HG02981 (cell line): ENCODE results near the gene MMS19.
"Not testable (repeated sequence)": the region's sequence is repeated elsewhere in the genome, so short reads cannot be mapped to it uniquely, and the experiment has no call there.

Experiments used
- ATAC-seq: cut with Tn5 transposase; IDR thresholded peaks from one replicate; pipeline ENCODE4 v1.9.1; 2021; ENCODE audit warnings: mild to moderate bottlenecking, moderate library complexity; ENCODE audit not compliant: unreplicated experiment

MMS19 gene

DNA sequence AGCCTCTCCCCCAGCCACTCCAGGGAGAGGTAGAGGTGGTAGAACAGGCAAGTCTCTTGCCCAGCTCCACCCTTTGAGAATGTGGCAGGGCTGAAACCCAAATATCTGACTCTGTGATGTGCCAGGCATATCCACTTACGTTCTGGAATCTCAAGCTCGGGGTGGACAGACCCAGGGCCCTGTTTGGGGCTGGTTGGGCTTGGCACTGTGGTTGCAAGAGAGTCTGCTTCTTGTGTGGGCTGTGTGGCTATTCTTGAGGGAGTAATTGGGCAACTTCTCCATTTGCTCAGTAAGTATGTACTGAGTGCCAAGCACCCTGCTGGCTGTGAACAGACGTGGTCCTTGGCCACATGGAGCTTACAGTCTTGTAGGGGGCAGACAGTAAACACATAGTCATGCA lies 5.2 kb upstream of the MMS19 start:
- no peak for ATAC-seq

DNA sequence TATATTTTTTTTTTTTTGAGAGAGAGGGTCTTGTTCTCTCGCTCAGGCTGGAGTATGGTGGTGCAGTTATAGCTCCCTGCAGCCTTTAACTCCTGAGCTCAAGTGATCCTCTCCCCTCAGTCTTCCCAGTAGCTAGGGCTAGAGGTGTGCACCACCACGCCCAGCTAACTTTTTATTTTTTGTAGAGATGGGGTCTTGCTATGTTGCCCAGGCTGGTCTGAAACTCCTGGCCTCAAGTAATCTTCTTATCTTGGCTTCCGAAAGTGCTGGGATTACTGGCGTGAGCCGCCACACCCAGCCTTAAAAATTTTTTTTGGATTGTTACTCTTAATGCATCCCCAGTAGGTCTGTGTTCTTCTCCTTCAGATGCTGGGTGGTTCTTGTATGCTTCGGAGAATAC lies 4.7 kb upstream of the MMS19 start:
- no peak for ATAC-seq

GRCh38 chr10:97500297-97500575 lies 2.0 kb upstream of the MMS19 start:
- no peak for ATAC-seq

GRCh38 chr10:97499561-97500296 lies 1.5 kb upstream of the MMS19 start:
- no peak for ATAC-seq

DNA sequence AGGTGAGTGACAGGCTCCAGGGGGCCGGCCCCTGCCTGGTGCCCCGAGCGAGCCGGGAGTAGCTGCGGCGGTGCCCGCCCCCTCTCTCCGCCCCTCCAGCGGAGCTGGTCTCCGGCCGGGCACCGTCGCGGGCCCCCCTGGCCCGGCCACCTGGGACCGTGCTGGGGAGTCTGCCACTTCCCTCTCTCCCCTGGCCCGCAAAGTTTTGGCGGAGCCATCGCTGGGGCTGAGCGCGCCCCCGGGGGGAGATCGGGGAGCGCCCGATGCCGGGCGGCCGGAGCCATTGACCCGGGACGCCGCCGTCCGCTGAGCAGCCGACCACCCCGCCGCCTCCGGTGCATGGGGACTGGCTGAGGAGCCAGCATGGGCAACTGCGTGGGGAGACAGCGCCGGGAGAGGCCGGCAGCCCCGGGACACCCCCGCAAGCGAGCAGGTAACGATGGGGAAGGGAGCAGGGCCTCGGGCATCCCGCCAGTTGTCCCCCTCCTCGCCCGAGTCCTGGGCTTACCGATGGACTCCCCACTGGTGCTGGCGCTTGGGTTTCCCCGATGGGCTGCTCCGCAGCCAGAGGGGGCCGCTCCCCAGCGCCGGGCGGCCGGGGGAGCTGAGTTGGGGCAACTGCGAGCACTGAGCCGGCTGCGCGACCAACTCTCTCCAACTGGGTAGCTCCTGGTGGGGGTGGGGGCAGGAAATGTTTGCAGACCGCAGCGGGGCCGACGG lies 779 bp upstream of the MMS19 start, which contains the start of gene UBTD1:
Gene UBTD1, plus strand, starts transcription at position 84 of the 720 bp plus-strand sequence. Its CDS starts 280 bp downstream, at position 364.
- peak; percentile 4 for ATAC-seq

DNA sequence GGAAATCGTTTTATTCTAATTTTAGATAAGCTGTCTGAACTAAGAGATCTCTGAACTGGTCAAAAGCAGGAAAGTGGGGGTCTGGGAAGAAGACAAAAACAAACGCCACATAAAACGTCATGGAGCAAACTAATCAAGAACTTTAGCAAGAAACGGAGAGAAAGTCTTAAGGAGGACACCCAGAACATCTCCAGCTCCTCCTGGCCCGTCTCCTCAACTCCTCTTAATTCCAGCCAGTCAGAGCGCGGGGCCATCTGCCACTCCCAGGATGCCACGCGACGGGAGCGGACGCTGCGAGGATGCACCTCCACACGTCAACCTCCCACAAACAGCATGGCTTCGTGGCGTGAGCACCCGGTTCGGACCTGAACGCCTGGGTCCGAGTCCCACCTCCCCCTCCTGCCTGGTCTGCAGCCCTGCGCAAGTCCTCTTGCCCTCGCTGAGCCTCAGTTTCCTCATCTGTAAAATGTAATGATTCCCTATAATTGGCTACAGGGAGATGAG lies 598 bp downstream of the MMS19 start:
- ATAC-seq, result peak; percentile 27

DNA sequence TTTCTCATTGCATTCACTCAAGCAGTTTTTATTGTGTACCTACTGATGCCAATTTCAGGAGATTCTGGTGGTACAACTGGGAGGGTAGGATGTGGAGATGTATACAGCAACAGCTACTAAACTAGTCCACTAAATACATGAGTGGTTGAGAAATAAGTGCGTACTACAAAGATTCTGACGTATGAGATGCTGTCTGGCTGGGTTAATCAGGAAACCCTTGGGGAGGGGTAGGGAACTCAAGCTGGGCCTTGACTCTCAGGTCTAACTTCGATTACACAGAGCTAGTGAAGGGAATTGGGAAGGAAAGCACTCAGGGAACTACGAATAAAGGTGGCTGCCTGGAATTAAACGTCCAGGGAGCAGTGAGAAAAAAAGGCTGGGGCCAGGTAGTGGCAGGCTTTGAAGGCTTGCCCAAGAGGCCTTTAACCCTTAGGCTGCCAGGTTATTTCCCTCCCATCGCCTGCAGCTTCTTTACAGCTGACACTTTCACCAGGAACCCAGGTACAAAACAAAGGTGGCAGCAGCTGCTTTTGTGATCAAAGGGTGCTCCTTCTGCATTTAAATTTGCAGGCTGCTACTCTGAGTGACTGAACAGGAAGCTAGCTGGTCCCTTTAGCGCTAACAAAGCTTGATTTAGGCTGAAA lies 3.2 kb downstream of the MMS19 start:
- no peak for ATAC-seq

DNA sequence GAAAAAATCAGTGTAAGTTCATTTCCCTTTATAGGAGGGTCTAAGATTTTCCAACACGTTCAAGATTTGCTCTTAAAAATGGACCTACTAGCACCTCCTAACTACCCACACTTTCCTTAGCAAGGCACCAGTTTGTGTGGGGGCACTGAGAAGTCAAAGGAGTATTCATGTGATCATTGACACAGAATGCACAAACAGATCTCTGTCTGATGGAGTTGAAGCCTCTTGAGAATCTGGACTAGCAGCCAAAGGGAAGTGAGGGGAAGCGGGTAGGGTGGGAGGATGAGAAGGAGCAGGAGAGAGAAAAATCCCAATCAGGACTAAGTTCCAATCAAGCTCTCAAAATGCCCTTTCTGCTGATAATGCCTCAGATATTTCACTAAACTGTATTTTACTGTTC lies 4.1 kb downstream of the MMS19 start:
- ATAC-seq, result no peak

DNA sequence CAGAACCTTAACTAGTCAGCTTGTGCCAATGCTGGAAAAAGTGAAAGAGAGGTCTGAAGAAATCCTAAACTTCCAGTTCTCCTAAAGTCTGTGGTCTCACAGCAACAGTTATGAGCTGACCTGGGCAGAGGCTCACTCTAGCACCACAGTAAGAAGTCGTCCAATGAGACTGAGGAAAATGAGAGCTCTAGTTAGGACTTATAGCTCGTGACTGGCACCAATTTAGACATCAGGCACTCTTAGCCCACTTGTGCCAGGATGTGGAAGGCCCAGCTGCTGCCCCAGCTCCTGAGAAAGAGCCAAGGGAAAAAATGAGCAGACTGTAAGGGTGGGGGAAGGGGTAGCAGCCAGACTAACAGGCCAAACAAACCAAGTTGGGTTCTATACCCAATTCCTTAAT lies 7.6 kb downstream of the MMS19 start:
- no peak for ATAC-seq

DNA sequence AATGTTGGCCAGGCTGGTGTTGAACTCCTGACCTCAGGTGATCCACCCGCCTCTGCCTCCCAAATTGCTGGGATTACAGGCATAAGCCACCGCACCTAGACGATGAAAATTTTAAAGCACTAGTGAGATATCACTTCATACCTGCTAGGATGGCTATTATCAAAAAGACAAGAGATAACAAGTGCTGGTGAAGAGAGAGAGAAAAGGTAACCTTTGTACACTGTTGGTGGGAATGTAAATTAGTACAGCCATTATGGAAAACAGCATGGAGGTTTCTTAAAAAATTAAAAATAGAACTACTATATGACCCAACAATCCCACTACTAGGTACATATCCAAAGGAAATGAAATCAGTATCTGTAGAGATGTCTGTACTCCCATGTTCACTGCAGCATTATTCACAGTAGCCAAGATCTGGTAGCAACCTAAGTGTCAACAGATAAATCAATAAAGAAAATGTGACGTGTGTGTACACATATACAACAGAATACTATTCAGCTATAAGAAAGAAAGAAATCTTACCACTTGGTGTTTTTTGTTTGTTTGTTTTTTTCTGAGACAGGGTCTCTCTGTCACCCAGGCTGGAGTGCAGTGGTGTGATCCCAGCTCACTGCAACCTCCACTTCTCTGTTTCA lies 12.5 kb downstream of the MMS19 start:
- no peak for ATAC-seq

GRCh38 chr10:97483921-97484320 lies 14.3 kb downstream of the MMS19 start:
- no peak for ATAC-seq

GRCh38 chr10:97483506-97483905 lies 14.7 kb downstream of the MMS19 start:
- ATAC-seq, result no peak

GRCh38 chr10:97482381-97482780 lies 15.8 kb downstream of the MMS19 start:
- ATAC-seq, result no peak

DNA sequence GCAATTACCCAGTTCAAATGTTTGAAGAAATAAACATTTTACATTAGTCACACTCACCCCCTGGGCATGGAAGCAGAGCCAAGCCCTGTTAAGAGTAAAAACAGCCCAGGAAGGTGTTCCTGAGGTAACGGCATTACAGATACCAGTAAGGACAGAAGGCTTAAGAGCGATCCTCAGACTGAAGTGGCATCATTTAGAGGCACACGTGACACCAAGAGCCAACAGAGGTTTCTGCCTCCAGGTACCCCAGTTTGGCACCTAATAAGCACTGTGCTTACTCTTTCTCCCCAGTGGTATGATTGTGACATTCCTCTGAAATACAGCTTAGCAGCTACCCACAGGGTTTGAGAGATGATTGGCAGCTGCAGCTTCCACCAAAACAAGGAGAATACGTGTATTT lies 17.2 kb downstream of the MMS19 start:
- no peak for ATAC-seq

- no peak for ATAC-seq
Measured at GRCh38 chr10:97479939-97480338, 18.3 kb downstream of the MMS19 start.

DNA sequence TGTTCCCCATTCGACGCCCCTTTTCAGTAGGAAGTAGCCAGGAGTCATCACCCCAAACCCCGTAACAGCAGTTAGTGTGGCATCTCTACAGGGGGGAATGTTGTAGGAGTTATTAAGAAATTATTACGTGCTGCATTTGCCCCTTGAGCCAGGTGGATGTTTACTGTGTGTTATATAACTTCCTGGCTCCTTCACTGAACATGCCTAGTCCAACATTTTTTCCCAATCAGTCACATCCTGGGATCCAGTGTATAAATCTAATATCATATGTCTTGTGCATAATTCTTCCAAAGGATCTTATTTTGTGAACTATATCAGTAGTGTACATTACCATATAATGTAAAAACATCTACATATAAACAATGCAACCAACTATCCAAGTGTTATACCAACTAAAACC lies 18.8 kb downstream of the MMS19 start:
- ATAC-seq, result not testable (repeated sequence)

GRCh38 chr10:97475936-97476594 lies 22.2 kb downstream of the MMS19 start:
- ATAC-seq, result no peak

GRCh38 chr10:97474918-97475317 lies 23.3 kb downstream of the MMS19 start:
- no peak for ATAC-seq

DNA sequence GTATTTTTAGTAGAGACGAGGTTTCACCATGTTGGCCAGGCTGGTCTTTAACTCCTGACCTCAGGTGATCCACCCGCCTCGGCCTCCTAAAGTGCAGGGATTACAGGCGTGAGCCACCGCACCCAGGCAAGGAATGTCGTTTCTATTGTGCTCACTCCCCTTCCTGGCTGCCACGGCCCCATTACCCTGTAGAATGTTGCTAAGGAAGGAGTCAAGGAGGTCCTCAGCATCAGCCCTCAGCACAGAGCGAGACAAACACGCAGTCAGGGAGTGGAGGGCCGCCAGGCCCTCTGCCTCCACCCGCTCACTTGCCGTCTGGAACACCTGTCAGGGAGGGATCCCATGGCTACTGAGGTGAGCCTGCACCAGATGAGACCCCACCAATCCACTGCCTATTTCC lies 29.4 kb downstream of the MMS19 start:
- not testable (repeated sequence) for ATAC-seq

- ATAC-seq, result no peak
Measured at GRCh38 chr10:97468162-97468561, 30.1 kb downstream of the MMS19 start.

GRCh38 chr10:97466755-97467154 lies 31.5 kb downstream of the MMS19 start:
- no peak for ATAC-seq
